Ramos (cell line): ENCODE measurements around the gene BCAS1.

Experiments
- in situ Hi-C: fragments of 300-500 bp; cut with MboI; formaldehyde crosslinking; loops from one replicate; pipeline ENCODE4 v1.14.3; 2022; ENCODE audit warnings: low sequenced_read_pairs; ENCODE audit not compliant: unreplicated experiment

The BCAS1 gene

DNA sequence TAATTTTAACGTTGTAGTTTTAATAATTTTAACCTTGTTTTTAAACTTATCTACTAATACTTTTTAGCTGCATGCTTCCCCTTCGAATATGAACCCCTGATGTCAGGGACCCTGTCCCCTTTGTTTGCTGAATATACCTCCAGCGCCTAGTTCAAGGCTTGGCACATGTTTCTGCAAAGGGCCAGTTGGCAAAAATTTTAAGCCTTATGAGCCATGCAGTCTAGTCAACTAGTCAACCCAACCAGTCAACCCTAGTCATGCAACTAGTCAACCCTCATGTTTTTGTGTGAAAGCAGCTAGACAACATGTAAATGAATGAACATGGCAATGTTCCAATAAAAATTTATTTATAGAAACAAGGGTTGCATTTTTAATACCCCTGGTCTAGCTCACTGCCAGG lies 119.8 kb downstream of the BCAS1 start:
- in situ Hi-C loops = no loop called here

DNA sequence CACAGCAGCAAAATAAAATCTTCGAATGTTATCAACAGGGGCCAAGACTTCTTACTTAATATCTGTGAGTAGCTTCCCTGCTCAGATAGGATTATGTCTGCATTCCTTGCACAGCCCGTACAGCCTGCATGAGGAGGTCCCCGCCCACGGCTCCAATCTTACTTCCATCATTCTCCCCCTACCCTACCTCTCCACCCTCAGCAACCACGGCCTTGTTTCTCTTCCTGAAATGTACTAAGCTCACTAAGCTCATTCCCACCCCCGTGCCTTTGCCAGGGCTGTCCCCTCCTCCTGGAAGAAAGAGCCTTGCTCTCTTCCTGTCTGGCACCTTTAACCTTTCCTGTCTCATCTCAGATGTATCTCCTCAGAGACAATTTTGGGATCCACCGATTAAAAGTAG lies 120.4 kb downstream of the BCAS1 start:
- in situ Hi-C loops = no loop called here

DNA sequence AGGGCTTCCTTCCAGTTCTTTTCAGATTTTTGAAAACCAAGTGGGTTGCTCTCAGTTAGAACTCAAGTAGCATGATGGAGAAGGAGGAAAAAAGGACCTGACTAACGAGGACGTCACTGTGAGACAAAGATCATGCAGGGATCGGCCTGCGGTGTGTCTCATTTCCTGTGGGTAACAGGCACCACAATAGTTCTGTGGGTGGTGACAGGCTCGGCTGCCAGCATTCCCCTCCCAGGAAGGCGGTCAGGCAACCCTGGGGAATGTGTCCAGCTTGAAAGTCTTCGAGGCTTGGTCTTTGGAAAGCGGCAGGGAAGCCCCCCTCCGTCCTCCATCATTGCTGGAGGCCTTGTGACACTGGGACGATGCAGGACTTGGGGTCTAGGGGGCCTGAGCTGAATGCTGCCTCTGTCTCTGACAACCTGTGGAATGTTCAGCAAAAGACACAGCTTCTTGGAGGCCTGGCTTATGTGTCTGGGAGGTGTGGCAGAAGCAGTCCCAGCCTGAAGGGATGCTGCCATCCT lies 121.0 kb downstream of the BCAS1 start:
- in situ Hi-C loops = loop anchor here (25.0 kb wide), 1 partner anchor 937 kb away; no protein-coding TSS in a partner anchor

DNA sequence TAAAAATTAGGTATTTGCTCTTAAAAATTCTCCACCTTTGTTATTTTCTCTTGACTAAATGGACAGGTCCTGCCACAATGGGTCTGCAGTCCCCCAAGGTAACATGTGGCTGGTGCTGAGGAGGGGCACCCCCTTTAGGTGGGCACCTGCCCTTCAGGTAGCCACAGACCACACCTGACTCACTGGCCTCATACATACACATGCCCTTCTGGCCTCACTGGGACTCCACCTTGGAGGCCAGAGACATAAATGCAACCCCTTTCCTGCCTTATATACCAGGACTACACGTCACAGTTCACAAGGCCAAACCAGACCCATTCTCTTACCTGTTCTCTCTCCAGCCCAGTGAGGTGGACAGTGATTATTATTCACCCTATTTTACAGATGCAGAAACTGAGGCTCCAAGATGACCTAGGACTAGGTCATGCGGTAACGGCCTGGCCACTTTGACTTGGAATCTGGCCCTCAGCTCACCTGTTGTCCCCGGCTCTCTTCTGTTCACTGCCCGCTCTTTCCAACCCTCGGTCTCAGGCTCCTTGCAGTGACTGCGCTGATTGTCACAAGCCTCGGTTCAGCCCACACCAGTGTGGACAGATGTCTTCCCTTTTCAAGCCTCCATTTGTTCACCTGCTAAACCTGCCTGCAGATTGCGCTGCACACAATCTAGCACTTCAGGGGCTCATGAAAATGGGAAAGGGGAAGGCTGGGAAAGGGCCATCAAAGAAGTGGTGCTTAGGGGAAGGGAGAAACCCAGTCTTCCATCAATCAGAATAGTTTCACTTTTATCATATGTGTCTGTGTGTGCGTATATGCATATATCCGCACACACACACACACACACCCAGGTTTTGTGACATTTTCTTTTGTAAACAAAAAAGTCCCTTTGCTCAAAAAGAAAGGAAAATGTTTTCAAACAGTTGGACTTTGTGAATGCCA lies 121.7 kb downstream of the BCAS1 start:
- in situ Hi-C loops = loop anchor here (25.0 kb wide), 1 partner anchor 936 kb away; no protein-coding TSS in a partner anchor

DNA sequence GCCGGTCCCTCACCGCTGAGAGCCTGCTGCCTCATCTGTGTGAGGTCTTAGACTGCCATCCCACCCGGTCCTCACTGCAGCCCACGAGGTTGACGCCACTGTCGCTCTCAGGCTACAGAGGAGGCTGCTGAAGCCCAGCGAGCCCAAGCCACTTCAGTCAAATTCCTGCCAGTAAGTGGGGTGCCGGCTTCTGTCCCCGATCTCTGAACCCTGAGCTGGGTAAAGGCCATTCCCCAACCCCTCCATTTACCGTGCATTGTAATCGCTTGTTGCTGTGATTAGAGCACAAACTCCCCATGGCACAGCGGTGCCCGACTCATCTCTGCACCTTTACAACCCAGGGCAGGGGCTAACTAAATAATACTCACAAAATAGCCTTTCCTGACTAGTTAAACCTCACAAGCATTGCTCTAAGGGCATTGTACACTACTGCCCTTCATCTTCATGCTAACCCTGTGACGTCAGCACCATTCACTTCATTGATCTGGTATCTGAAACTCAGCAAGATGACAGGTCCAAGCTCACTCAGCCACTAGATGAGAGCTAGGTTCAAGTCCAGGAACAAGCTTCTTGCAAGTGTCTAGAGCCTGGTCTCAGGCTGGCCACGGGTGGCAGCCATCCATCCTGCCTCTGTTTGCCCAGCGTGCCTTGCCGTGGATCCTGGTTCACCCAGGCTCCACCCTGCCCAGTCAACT lies 122.7 kb downstream of the BCAS1 start:
- in situ Hi-C loops = loop anchor here (25.0 kb wide), 1 partner anchor 935 kb away; no protein-coding TSS in a partner anchor

DNA sequence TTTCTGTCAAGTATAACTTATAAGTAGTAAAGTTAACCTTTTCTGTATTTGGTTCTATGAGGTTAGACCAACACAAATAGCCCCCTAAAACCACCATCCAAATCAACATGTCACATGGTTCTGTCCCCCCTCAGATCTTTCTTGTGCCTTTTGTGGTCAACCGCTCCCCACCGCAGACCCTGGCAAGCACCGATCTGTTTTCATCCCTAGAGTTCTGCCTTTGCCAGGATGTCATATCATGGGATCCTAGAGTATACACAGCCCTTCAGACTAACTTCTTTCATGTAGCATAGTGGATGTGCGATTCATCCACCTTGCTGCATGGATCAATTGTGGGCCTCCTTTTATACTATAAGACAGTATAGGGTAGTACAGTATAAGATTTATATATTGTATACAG lies 124.3 kb downstream of the BCAS1 start:
- in situ Hi-C loops = loop anchor here (25.0 kb wide), 1 partner anchor 934 kb away; no protein-coding TSS in a partner anchor

DNA sequence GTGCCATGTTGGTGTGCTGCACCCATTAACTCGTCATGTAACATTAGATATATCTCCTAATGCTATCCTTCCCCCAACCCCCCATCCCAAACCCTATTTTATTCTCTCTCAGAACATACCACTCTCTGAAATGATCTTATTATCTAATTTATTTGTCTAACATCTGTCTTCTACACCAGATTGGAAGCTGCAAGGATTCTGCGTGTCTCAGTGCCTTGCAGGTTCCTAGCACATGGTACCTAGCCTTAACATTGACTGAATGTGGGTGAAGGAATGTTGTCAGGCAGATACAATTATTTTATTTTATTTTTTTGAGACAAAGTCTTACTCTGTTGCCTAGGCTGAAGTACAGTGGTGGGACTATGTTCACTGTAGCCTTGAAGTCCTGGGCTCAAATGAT lies 124.9 kb downstream of the BCAS1 start:
- in situ Hi-C loops = loop anchor here (25.0 kb wide), 1 partner anchor 933 kb away; no protein-coding TSS in a partner anchor

DNA sequence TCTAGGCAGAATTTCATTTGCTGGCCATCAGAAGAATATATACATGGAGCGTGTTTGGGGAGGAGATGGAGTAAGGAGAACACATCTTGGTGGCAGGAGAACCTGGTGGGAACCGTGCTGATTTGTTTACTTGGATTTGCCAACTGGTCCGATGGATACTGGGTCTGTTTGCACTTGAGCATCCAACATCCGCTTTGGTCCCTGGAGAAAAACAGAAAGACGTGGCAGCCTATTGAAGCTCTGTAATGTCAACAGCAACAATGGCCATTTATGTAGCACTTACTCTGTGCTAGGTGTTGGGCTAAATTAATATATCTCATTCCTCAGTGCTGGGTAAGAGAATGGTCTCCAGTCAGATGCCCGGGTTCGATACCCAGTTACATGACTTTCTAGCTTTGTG lies 125.6 kb downstream of the BCAS1 start:
- in situ Hi-C loops = loop anchor here (5.0 to 25.0 kb wide), 3 partner anchors 367 to 932 kb away; no protein-coding TSS in a partner anchor

DNA sequence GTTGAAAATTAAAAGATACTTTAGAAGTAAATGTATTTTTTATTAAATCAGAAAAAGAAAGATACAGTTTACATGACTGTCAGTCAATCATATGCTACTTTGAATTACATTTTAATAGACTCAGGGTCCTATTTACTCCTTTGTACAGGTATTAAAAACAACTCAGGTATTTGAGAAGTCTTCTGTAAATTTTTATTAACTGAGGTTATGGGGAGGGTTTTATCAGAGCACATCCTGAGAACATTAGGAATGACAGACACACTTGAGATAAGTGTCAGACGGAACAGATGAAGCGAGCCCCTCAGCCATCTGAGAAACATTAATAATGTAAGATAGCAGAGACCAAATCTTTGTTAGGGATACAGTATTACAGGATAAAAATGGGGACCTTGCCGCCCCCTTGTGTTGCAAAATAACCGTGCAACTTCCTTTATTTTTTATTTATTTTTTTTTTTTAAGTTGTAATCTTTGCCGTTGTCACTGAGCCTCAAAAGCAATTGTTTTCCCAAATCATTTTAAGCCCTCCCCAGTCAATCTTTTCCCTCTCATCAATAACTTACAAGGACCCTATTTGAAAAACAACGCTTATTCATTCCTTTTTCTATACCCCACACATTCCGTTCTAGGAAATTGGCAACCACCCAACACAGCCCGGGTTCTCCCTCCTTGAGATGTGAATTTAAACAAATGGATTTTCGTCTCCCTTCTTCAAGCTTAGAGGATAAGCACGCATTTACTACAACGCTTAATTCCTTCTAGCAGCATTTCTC lies 126.7 kb downstream of the BCAS1 start:
- in situ Hi-C loops = loop anchor here (5.0 to 25.0 kb wide), 3 partner anchors 366 to 931 kb away; no protein-coding TSS in a partner anchor

DNA sequence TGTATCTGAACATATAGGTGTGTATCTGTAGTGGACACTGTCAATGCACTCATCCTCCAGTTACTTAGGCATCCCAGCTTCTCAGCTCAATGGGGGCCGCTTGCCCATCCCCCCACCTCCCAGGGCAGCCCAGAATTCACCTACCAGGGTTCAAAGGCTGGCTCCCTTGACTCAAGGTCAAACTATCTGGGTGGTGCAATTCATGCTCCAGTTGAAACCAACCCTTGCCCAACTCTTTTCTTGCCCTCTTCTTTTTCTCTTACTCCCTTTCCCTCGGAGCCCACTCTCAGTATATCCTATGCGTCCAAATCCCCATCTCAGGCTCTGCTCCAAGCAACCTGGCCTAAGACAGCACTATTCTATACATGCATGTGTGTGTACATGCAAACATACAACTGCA lies 127.4 kb downstream of the BCAS1 start:
- in situ Hi-C loops = loop anchor here (5.0 to 25.0 kb wide), 3 partner anchors 366 to 931 kb away; no protein-coding TSS in a partner anchor

DNA sequence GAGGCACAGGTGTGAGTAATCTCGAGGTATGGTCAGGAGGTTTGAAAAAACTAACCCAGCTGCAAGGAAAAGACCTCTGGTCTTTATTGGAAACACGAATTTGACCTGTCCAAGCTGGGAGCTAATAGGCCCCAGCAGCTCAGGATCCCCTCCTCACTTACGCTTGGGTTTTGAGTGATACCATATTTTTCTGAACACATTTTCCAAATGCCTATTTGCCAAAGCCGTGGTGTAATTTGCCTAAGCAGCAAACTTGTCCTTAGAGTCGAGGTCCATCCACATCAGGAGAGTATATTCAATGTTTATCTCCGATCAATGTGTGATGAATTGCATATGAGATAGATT lies 128.0 kb downstream of the BCAS1 start:
- in situ Hi-C loops = loop anchor here (5.0 to 25.0 kb wide), 3 partner anchors 365 to 930 kb away; no protein-coding TSS in a partner anchor

DNA sequence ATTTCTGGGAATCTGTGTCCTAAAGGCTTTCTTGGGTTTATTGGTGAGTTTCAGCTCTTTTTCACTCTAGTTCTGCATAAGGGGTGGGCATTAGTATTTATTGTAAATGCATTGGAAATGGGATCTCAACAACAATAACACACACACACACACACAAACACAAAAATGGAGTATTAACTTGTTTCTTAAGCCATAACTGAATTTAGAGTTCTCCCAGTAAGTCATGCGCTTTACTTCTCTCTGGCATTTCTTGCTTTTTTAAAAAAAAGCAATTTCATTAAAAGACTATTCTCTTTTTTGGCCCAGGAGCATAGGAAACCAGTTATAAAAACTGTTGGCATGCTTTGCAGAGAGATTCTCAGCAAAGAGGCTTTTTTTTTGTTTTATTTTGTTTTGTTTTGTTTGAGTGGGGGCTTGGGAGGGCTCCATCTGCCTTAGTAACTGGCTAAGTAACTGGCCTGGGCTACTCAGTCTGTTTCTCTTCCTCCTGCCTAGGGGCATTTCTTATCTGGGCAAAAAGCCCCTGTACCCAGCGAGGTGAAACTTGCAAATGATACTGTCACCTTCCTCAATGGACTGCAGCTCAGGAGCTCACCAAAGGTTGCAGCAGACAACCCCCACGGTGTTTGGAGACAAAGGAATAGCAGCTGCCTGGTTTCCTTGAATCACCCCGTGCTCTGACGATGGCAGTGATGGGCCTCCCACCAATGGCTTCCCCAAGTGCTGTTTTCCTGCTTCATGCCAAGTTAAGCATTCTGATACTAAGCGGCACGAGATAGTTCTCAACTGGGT lies 128.5 kb downstream of the BCAS1 start:
- in situ Hi-C loops = loop anchor here (5.0 to 25.0 kb wide), 3 partner anchors 365 to 930 kb away; no protein-coding TSS in a partner anchor

DNA sequence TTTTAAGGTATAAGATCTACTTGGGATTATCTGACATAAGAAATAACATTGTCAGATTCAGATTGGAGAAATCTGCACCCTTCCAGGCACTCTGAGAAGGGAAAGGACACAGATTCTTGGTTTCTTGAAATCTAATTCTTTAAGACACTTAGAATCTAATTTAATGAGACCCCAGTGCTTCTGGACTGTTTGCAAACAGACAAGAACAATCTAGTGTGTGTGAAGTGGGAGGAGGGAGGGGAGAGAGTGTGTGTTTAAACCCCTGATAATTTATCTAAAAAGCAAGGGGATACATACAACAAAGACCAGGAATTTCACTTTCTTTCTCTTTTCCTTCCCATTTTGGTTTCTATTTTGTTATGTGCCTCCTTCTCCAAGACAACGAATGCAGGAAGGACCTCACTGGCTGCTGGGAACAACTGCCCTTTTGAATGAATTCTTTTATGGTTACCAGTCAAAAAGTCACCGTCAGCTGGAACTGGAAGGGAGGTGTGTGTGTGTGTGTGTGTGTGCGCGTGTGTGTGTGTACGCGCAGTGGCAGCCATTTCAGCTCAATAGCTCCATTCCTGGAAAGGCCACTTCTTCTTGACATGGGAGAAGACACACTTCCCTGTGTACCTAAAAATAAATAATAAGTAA lies 129.4 kb downstream of the BCAS1 start:
- in situ Hi-C loops = loop anchor here (5.0 to 25.0 kb wide), 3 partner anchors 364 to 929 kb away; no protein-coding TSS in a partner anchor

DNA sequence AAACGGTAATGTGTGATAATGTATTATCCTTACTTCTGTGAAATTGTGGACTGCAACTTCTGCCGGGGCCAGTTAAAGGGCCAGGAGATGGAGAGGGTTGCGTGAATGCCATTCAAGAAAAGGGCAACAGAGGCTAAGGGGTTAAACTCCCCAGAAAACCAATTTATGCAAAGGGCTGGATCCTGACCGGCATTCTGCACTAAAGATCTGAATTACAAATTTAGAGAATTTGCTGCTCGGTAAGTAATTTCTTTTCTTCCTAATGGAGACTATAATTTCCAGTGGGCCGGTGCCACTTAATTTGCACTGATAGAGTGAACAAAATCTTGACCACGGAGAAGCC lies 130.1 kb downstream of the BCAS1 start:
- in situ Hi-C loops = loop anchor here (5.0 to 25.0 kb wide), 3 partner anchors 363 to 928 kb away; no protein-coding TSS in a partner anchor

DNA sequence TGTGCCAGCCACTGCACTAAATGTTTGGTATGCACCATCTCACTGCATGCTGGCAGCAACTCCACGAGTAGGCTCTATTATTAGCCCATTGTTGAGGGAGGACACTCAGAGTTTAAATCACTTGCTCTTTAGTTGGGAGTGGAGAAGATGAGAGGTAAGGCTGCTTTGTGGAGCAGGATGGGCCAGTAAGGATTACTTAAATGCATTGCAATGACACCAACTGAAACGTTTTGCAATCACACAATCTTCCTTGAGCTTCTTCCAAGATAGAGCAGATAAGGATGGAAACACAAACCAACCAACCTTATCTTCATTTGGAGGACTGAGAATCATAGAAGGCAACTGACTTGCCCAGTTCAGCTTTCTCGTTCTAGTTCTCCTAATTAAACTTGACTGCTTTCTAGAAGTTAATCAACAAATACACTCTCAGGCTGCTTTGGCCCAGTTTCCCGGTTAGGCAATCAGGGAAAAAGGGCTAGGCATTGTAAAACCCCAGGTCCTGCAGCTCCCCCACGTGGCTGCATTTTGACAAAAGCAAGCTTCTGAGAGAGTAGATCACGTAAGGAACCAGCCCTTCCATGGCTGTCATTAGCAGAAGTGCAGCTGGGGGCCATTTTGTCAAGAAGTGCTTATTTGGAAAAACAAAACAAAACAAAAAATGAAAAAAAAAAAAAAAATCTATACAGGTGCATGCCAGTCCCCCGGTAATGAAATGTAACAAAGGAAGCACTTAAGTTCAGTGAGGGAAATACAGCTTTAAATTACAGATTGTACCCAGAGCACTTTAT lies 130.6 kb downstream of the BCAS1 start:
- in situ Hi-C loops = loop anchor here (5.0 to 25.0 kb wide), 3 partner anchors 362 to 927 kb away; no protein-coding TSS in a partner anchor

DNA sequence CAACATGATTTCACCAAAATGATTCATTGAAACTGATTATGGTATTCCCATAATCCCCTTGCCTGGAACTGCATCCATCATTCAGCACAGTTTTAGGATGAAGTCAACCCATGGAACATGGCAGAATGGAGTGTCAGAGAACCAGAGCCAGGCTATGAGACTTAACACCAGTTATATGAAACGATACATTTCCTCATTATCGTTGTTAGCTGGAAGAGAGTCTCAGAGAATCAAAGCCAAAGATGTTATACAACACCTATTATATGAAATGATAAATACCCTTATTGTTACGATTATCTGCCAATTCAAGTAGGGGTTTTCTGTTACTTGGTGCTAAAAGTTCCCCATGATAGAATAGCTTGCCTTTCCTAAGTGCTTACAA lies 131.2 kb downstream of the BCAS1 start:
- in situ Hi-C loops = loop anchor here (25.0 kb wide), 1 partner anchor 927 kb away; no protein-coding TSS in a partner anchor

DNA sequence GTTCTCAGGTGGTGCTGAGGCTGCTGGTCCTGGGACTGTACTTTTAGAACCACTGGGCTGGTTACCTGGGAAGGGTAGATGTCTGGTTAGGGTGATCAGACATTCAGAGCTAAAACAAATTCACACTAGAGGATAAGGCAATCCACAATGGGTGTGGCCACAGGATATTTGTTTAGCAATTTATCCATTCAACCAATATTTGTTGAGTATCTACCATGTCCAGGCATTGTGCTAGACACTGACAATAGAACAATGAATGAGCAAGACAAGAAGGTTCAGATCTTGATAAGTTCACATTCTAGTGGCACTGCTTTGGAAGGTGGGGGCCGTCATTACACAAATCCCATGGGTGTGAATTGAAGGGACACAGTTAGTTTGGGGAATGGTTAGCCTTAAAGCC lies 131.7 kb downstream of the BCAS1 start:
- in situ Hi-C loops = loop anchor here (25.0 kb wide), 1 partner anchor 926 kb away; no protein-coding TSS in a partner anchor
